ENCODE results near the gene TNS1. TPM values are rescaled to one million over a fixed set of nuclear protein-coding genes. Genes with fewer than 3 reads are reported as not detected.

Gene TNS1
- total RNA-seq, 1 donor from 2014 or later, result 25.1 TPM

DNA sequence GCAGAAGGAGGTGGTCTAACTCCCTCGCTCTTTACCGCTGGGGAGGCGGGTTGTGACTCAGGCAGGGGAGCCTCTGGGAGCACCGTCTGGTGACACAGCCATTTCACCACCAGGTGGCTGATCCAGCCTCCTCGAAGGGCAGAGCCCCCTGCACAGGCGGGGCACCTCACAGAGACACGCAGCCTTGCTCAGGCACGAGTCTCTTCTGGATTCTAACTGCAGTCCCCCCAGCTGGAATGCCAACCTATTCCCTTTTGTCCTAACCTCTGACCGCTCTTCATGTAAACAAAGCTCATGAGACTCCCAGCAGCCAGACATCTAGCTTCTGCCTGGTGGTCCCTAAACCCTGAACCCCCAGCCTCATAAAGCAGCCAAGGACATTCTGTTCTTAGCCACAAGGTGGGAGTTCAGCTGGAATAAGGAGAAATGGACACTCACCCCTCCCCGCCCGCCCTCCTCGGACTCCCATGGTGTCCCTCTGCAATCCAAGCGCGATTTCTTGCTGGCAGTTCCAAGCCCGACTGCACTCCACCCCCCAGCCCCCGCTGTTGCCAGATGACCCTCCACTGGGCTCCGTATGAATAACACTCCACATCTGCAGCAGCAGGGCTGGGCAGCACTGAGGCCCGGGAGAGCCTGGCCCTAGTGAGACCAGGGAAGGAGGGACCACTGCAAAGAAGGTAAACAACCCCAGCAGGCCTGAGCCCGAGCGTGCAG is 84.3 kb downstream of the TNS1 start:
- TF ChIP-seq, protein P1, sequence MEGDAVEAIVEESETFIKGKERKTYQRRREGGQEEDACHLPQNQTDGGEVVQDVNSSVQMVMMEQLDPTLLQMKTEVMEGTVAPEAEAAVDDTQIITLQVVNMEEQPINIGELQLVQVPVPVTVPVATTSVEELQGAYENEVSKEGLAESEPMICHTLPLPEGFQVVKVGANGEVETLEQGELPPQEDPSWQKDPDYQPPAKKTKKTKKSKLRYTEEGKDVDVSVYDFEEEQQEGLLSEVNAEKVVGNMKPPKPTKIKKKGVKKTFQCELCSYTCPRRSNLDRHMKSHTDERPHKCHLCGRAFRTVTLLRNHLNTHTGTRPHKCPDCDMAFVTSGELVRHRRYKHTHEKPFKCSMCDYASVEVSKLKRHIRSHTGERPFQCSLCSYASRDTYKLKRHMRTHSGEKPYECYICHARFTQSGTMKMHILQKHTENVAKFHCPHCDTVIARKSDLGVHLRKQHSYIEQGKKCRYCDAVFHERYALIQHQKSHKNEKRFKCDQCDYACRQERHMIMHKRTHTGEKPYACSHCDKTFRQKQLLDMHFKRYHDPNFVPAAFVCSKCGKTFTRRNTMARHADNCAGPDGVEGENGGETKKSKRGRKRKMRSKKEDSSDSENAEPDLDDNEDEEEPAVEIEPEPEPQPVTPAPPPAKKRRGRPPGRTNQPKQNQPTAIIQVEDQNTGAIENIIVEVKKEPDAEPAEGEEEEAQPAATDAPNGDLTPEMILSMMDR (conservative IDR thresholded peaks at IDR 0.05; ENCODE audit: low read depth, low read length), result peak; percentile 43
- no peak overlapping the region for H3K4me3 ChIP-seq (ENCODE audit: low read depth, low read length)
- no peak for DNase-seq (ENCODE audit: low read depth)

DNA sequence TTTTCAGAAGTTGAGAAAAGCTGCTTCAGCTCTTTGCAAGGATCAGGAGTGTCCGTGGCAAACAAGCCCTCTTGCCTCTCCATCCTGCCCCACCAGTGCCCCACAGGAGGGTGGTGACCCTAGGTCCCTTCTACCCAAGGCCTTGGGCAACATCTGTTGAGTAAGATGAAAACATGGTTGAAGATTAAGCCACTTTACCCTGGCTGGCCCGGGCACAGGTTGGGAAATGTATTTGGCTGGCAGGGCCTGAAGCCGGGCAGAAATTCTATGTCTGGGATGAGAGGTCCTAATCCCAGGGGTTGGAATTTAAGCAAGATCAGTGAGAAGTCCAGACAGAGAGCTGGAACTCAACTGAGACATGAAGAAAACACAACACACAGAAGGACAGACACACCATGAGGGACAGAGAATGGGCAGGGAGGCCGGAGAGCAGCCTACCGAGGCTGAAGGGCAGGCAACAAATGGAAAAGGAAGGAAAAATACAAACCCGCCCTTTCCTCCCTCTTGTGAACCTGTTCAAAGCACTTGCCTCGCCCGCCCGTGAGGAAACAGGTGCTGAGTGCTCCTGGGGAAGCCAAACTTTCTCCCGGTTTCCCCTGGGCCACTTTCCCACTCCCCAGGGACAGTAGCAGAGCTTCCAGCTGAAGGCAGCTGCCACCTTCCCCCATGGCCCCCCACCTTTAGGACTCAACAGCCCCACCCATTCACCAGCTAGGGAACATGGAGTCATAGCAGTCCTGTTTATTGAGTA is 86.1 kb downstream of the TNS1 start:
- H3K4me3 ChIP-seq (ENCODE audit: low read depth, low read length), result no peak overlapping the region
- TF ChIP-seq, protein P1 (conservative IDR thresholded peaks at IDR 0.05; ENCODE audit: low read depth, low read length), result no peak
- no peak for DNase-seq (ENCODE audit: low read depth)

DNA sequence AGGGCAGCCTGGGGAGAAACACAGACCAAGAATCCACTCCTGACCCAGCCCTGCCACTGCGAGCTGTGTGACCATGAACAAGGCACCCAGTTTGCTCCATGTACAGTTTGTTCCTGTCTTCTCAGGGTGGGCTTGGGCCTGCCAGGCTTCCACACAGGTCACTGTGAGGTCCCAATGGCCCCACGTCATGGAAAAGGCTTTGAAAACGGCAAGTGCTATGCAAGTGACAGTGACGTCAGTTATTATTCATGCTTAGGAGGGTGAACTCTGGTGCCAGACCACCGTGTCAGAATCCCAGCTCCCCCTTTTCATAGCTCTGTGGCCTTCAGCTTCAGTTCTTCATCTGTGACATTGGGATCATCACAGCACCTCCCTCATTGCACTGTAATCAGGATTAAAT is 87.1 kb downstream of the TNS1 start:
- H3K4me3 ChIP-seq (ENCODE audit: low read depth, low read length), result no peak overlapping the region
- DNase-seq (ENCODE audit: low read depth), result no peak
- TF ChIP-seq, protein P1 (conservative IDR thresholded peaks at IDR 0.05; ENCODE audit: low read depth, low read length), result no peak

DNA sequence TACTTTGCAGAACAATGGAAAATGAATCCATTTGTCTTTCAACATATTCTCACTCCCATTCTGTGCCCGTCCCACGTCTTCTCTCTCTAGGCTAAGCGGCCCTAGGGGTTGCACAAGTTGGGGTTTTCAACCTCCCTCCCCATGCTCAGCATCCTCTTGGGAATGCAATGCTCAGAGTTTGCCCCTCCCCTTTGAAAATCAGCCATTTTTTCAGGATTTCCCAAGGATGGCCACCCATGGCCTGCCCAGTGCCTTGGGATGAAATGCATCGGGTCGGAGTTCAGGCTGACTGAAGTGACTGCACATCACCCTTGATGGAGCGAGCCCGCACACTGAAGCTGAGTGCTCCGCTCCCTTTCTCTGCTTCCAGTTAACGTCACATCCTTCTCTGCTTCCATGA is 87.9 kb downstream of the TNS1 start:
- TF ChIP-seq, protein P1 (conservative IDR thresholded peaks at IDR 0.05; ENCODE audit: low read depth, low read length), result no peak
- no peak for DNase-seq (ENCODE audit: low read depth)
- no peak overlapping the region for H3K4me3 ChIP-seq (ENCODE audit: low read depth, low read length)

DNA sequence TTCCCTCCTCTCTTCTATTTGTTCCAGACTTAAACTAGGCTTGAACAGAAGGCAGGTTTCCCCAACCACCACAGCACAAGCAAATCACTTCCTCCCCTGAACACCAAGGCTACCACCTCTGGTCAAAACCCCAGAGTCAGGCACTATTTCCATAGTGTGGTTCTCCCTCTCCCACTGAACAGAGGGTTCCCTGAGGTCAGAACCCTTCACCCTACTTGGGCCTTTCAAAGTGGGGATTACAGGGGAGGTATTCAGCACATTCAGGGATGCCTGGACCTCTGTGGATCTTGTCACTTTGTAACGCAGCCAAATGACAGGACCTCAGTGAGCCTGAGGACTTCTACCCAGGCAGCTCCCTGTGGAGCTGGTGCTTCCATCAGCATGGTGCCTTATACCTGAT is 88.7 kb downstream of the TNS1 start:
- no peak for DNase-seq (ENCODE audit: low read depth)
- TF ChIP-seq, protein P1 (conservative IDR thresholded peaks at IDR 0.05; ENCODE audit: low read depth, low read length), result no peak

DNA sequence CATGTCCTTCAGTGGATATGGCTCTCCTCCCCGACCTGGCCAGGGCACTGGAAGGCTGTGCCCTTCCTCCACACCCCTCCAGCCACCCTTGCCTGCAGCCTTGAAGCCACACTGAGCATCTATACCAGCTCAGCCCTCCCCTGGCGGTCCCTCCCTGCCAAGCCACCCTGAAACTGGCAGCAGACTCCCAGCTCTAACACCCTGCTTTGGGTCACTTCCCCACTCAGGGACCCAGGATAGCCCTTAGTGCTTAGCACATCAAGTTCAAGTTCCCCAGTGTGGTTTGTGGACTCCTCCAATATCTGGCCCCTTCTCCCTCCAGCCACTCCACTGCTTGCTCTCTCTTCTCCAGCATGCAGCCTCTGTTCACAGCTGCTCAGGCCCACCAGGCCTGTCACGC is 89.4 kb downstream of the TNS1 start:
- TF ChIP-seq, protein P1 (conservative IDR thresholded peaks at IDR 0.05; ENCODE audit: low read depth, low read length), result no peak
- H3K4me3 ChIP-seq (ENCODE audit: low read depth, low read length), result no peak overlapping the region
- no peak for DNase-seq (ENCODE audit: low read depth)

More for the DNA sequence above, 88.7 kb downstream of the TNS1 start:
- H3K4me3 ChIP-seq (ENCODE audit: low read depth, low read length), result no peak overlapping the region

All from epithelial cell of proximal tubule (primary cell).